Suprapubic skin (tissue), 3 donors: ENCODE results near the gene ATP10B.

Experiments used
- CTCF ChIP-seq, 2 donors: fragments of 200-600 bp in 1 of 2; fragments of 450-650 bp in 1 of 2; sonication (generic) in 1 of 2; IDR thresholded peaks; one replicate each; pipeline ENCODE4 v1.5.1; 2016 to 2019; ENCODE audit warnings: antibody characterized with exemption in 2 of 2, mild to moderate bottlenecking in 1 of 2, moderate library complexity in 1 of 2
- EP300 ChIP-seq: sonication (generic); formaldehyde crosslinking; IDR thresholded peaks from one replicate; pipeline ENCODE4 v1.6.1; 2017; ENCODE audit warnings: antibody characterized with exemption

GRCh38 chr5:160514866-160515265 lies 337.1 kb downstream of the ATP10B start:
- TF ChIP-seq CTCF (IDR thresholded peaks at IDR 0.05), result no peak
- no peak for TF ChIP-seq EP300
